ENCODE data around the gene NFATC3. TPM values are rescaled to one million over a fixed set of nuclear protein-coding genes. Genes with fewer than 3 reads are reported as not detected.
A peak's percentile ranks its signal among the peaks of the same experiment; 100 is the strongest.

NFATC3 gene
- total RNA-seq, 1 experiment from 2014 or later, result 43.9 TPM

- CTCF ChIA-PET, result interaction anchor here (0.6 to 3.0 kb wide), 10 partner anchors 9 to 263 kb away, joined by 3 to 26 read pairs (median 4); partner anchors contain the start of gene NFATC3
- peak overlapping the region; percentile 49 for H3K27ac Mint-ChIP-seq (ENCODE audit: unreplicated experiment)
Observed at GRCh38 chr16:68064791-68065365, 20.3 kb upstream of the NFATC3 start.

GRCh38 chr16:68065716-68066305 lies 19.4 kb upstream of the NFATC3 start:
- ChIA-PET CTCF (interaction anchor here (0.5 to 3.0 kb wide), 9 partner anchors 19 to 262 kb away, joined by 3 to 26 read pairs (median 4); partner anchors contain the start of gene NFATC3), POLR2A (interaction anchor here (0.6 to 1.8 kb wide), 6 partner anchors 19 to 266 kb away, joined by 3 to 24 read pairs (median 3); partner anchors contain the start of genes DDX28, DUS2 and NFATC3)
- peak overlapping the region; percentile 49 for H3K27ac Mint-ChIP-seq (ENCODE audit: unreplicated experiment)
- no TSS peak for BruUV-seq (replicated peaks)
- H3K27me3 Mint-ChIP-seq (ENCODE audit: insufficient read depth, unreplicated experiment), result no peaks in the 10 kb centered on the region
- Histone ChIP-seq H3K9me3 (no peaks in the 10 kb centered on the region), H3K36me3 (ENCODE audit: control insufficient read depth, insufficient read depth, low read length) (peaks cover 4% of the 10 kb centered on the region), H3K4me3 (ENCODE audit: low read depth, low read length) (no peak overlapping the region), H3K4me1 (peaks cover 22% of the 10 kb centered on the region), H3K27me3 (replicated peaks; ENCODE audit: control insufficient read depth, insufficient read depth, low read length) (no peaks in the 10 kb centered on the region)
- intact Hi-C loops (cut with micrococcal nuclease; ENCODE audit: unreplicated experiment), result loop anchor here (1.0 to 5.0 kb wide), 3 partner anchors 18 to 261 kb away; no protein-coding TSS in a partner anchor
- H3K9me3 Mint-ChIP-seq (ENCODE audit: unreplicated experiment), result no peaks in the 10 kb centered on the region
- peaks cover 25% of the 10 kb centered on the region for H3K4me1 Mint-ChIP-seq (ENCODE audit: low read depth, unreplicated experiment)
- no peak for TF ChIP-seq CTCF (IDR thresholded peaks at IDR 0.05; ENCODE audit: insufficient read depth in 1 of 2, low read depth in 1 of 2, low read length in 1 of 2, severe bottlenecking in 1 of 2, unreplicated experiment in 1 of 2)
- H3K4me3 Mint-ChIP-seq (ENCODE audit: unreplicated experiment), result no peak overlapping the region
- H3K36me3 Mint-ChIP-seq (ENCODE audit: insufficient read depth, unreplicated experiment), result peaks cover 33% of the 10 kb centered on the region
- DNase-seq, result peak in 1 of 2 experiments; percentile 28

More at GRCh38 chr16:68064791-68065365, 20.3 kb upstream of the NFATC3 start:
- Histone ChIP-seq H3K27me3 (replicated peaks; ENCODE audit: control insufficient read depth, insufficient read depth, low read length) (no peaks in the 10 kb centered on the region), H3K9me3 (no peaks in the 10 kb centered on the region), H3K4me1 (peaks cover 22% of the 10 kb centered on the region), H3K36me3 (ENCODE audit: control insufficient read depth, insufficient read depth, low read length) (no peaks in the 10 kb centered on the region; the same call in 1 of the 2 replicates), H3K4me3 (ENCODE audit: low read depth, low read length) (no peak overlapping the region)
- POLR2A ChIA-PET, result interaction anchor here (0.6 to 1.8 kb wide), 6 partner anchors 20 to 267 kb away, joined by 3 to 24 read pairs (median 3); partner anchors contain the start of genes DDX28, DUS2 and NFATC3
- H3K9me3 Mint-ChIP-seq (ENCODE audit: unreplicated experiment), result no peaks in the 10 kb centered on the region
- DNase-seq, result peak; percentile 90 to 91
- H3K36me3 Mint-ChIP-seq (ENCODE audit: insufficient read depth, unreplicated experiment), result peaks cover 36% of the 10 kb centered on the region
- H3K27me3 Mint-ChIP-seq (ENCODE audit: insufficient read depth, unreplicated experiment), result no peaks in the 10 kb centered on the region
- intact Hi-C loops (cut with micrococcal nuclease; ENCODE audit: unreplicated experiment), result loop anchor here (1.0 to 5.0 kb wide), 5 partner anchors 19 to 262 kb away; partner anchors contain the start of genes DDX28 and DUS2
- TF ChIP-seq CTCF (IDR thresholded peaks at IDR 0.05; ENCODE audit: insufficient read depth in 1 of 2, low read depth in 1 of 2, low read length in 1 of 2, severe bottlenecking in 1 of 2, unreplicated experiment in 1 of 2), result peak; percentile 91 to 96
- no TSS peak for BruUV-seq (replicated peaks)
- H3K4me3 Mint-ChIP-seq (ENCODE audit: unreplicated experiment), result peak overlapping the region; percentile 21
- H3K4me1 Mint-ChIP-seq (ENCODE audit: low read depth, unreplicated experiment), result peaks cover 25% of the 10 kb centered on the region

GRCh38 chr16:68066763-68067162 lies 18.4 kb upstream of the NFATC3 start:
- Mint-ChIP-seq H3K27ac (ENCODE audit: unreplicated experiment) (no peak overlapping the region), H3K9me3 (ENCODE audit: unreplicated experiment) (no peaks in the 10 kb centered on the region), H3K36me3 (ENCODE audit: insufficient read depth, unreplicated experiment) (peaks cover 41% of the 10 kb centered on the region), H3K4me3 (ENCODE audit: unreplicated experiment) (no peak overlapping the region), H3K4me1 (ENCODE audit: low read depth, unreplicated experiment) (peaks cover 25% of the 10 kb centered on the region), H3K27me3 (ENCODE audit: insufficient read depth, unreplicated experiment) (no peaks in the 10 kb centered on the region)
- ChIA-PET CTCF (interaction anchor here (3.0 kb wide), 1 partner anchor 18 kb away, joined by 26 read pairs; the partner anchor contains the start of gene NFATC3), POLR2A (no interaction called here)
- Histone ChIP-seq H3K9me3 (no peaks in the 10 kb centered on the region), H3K4me3 (ENCODE audit: low read depth, low read length) (no peak overlapping the region), H3K36me3 (ENCODE audit: control insufficient read depth, insufficient read depth, low read length) (peaks cover 4% of the 10 kb centered on the region), H3K4me1 (peaks cover 22% of the 10 kb centered on the region), H3K27me3 (replicated peaks; ENCODE audit: control insufficient read depth, insufficient read depth, low read length) (no peaks in the 10 kb centered on the region)
- intact Hi-C loops (cut with micrococcal nuclease; ENCODE audit: unreplicated experiment), result loop anchor here (5.0 kb wide), 1 partner anchor 261 kb away; no protein-coding TSS in a partner anchor
- no peak for TF ChIP-seq CTCF (IDR thresholded peaks at IDR 0.05; ENCODE audit: insufficient read depth in 1 of 2, low read depth in 1 of 2, low read length in 1 of 2, severe bottlenecking in 1 of 2, unreplicated experiment in 1 of 2)
- BruUV-seq (replicated peaks), result no TSS peak
- no peak for DNase-seq
